ENCODE measurements around the gene ADIPOQ.
"Not testable (repeated sequence)": the region's sequence is repeated elsewhere in the genome, so short reads cannot be mapped to it uniquely, and the experiment has no call there.

The ADIPOQ gene

GRCh38 chr3:186873796-186874195 lies 31.3 kb downstream of the ADIPOQ start:
- not testable (repeated sequence) for DNase-seq

- DNase-seq, result not testable (repeated sequence)
These were observed 31.7 kb downstream of the ADIPOQ start for GRCh38 chr3:186874216-186874615.

- not testable (repeated sequence) for DNase-seq
These were observed 32.3 kb downstream of the ADIPOQ start for GRCh38 chr3:186874841-186875240.

GRCh38 chr3:186875708-186876107 lies 33.2 kb downstream of the ADIPOQ start:
- no peak for DNase-seq

GRCh38 chr3:186879781-186880180 lies 37.3 kb downstream of the ADIPOQ start:
- no peak for DNase-seq

- DNase-seq, result no peak
These were observed 37.9 kb downstream of the ADIPOQ start for GRCh38 chr3:186880406-186880805.

GRCh38 chr3:186882150-186882524 lies 39.6 kb downstream of the ADIPOQ start:
- no peak for DNase-seq

- no peak for DNase-seq
These were observed 40.6 kb downstream of the ADIPOQ start for GRCh38 chr3:186882881-186883685.

GRCh38 chr3:186883686-186884058 lies 41.2 kb downstream of the ADIPOQ start:
- DNase-seq, result no peak

GRCh38 chr3:186884868-186885267 lies 42.4 kb downstream of the ADIPOQ start:
- not testable (repeated sequence) for DNase-seq

GRCh38 chr3:186886202-186886981 lies 43.9 kb downstream of the ADIPOQ start:
- no peak for DNase-seq

- not testable (repeated sequence) for DNase-seq
These were observed 45.0 kb downstream of the ADIPOQ start for GRCh38 chr3:186887507-186887938.

GRCh38 chr3:186888569-186888968 lies 46.1 kb downstream of the ADIPOQ start:
- no peak for DNase-seq

- not testable (repeated sequence) for DNase-seq
These were observed 47.2 kb downstream of the ADIPOQ start for GRCh38 chr3:186889698-186890097.

- no peak for DNase-seq
These were observed 48.4 kb downstream of the ADIPOQ start for GRCh38 chr3:186890911-186891310.

GRCh38 chr3:186893071-186893470 lies 50.6 kb downstream of the ADIPOQ start:
- DNase-seq, result not testable (repeated sequence)

- DNase-seq, result no peak
These were observed 52.9 kb downstream of the ADIPOQ start for GRCh38 chr3:186895406-186895805.

- DNase-seq, result no peak
These were observed 53.5 kb downstream of the ADIPOQ start for GRCh38 chr3:186896006-186896405.

GRCh38 chr3:186896875-186897274 lies 54.4 kb downstream of the ADIPOQ start:
- DNase-seq, result no peak

- no peak for DNase-seq
These were observed 58.7 kb downstream of the ADIPOQ start for GRCh38 chr3:186901135-186901734.

- DNase-seq, result no peak
These were observed 59.6 kb downstream of the ADIPOQ start for GRCh38 chr3:186902154-186902553.

- DNase-seq, result no peak
These were observed 60.2 kb downstream of the ADIPOQ start for GRCh38 chr3:186902713-186903112.

GRCh38 chr3:186903676-186904075 lies 61.2 kb downstream of the ADIPOQ start:
- not testable (repeated sequence) for DNase-seq

GRCh38 chr3:186907075-186907474 lies 64.6 kb downstream of the ADIPOQ start:
- not testable (repeated sequence) for DNase-seq
